Measurements from ENCODE around the gene TRMT10C.
A peak's percentile ranks its signal among the peaks of the same experiment; 100 is the strongest.
"Not testable (repeated sequence)": the region's sequence is repeated elsewhere in the genome, so short reads cannot be mapped to it uniquely, and the experiment has no call there.

The TRMT10C gene

DNA sequence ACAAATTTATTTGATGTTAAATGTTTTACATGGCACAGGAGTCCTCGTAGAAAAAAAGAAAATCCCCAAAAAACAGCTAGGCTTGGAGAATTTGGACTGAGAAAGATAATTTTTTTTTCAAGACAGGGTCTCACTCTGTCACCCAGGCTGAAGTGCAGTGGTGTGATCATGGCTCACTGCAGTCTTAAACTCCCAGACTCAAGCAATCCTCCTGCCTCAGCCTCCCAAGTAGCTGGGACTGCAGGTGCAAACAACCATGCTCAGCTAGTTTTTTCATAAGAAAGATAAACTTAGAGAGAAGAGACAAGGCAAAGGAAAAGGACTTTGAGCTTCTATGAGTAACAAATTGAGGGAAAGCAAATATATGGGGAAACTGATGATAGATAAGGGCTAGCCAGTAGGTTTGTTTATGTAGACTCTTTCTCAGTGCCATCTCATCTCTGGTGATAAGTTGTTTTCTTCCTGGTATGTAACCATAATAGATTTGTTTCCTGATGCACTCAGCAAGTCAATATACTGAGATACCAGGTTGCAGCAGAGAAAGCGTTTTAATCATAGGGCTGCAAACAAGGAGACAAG lies 13.1 kb upstream of the TRMT10C start:
- no peak for DNase-seq (ENCODE audit: low spot score)

DNA sequence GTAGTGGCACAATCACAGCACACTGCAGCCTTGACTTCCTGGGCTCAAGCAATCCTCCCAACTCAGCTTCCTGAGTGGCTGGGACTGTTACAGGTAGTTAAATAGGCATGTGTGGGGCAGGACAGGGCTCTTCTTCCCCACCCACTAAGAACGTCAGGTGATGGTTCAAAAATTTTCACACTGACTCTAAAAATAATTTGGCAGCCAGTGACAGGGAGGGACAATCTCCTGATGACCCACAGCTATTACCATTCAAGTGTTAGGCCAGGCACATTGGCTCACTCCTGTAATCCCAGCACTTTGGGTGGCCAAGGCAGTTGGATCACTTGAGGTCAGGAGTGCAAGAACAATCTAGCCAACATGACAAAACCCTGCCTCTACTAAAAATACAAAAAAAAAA lies 12.2 kb upstream of the TRMT10C start:
- DNase-seq (ENCODE audit: low spot score) = no peak

- not testable (repeated sequence) for DNase-seq (ENCODE audit: low spot score)
Observed at GRCh38 chr3:101551359-101552081, 10.1 kb upstream of the TRMT10C start.

DNA sequence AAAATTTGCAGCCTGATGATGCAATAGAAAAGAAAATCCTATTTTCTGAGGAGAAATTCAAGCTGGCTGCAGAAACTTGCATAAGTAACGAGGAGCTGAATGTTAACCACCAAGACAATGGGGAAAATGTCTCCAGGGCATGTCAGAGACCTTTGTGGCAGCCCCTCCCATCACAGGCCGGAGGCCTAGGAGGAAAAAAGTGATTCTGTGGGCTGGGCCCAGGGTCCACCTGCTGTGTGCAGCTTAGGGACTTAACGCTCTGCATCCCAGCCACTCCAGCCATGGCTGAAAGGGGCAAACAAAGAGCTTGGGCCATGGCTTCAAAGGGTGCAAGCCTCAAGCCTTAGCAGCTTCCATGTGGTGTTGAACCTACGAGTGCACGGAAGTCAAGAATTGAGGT lies 8.3 kb upstream of the TRMT10C start:
- not testable (repeated sequence) for DNase-seq (ENCODE audit: low spot score)

- DNase-seq (ENCODE audit: low spot score) = no peak
Observed at GRCh38 chr3:101556064-101556463, 5.6 kb upstream of the TRMT10C start.

DNA sequence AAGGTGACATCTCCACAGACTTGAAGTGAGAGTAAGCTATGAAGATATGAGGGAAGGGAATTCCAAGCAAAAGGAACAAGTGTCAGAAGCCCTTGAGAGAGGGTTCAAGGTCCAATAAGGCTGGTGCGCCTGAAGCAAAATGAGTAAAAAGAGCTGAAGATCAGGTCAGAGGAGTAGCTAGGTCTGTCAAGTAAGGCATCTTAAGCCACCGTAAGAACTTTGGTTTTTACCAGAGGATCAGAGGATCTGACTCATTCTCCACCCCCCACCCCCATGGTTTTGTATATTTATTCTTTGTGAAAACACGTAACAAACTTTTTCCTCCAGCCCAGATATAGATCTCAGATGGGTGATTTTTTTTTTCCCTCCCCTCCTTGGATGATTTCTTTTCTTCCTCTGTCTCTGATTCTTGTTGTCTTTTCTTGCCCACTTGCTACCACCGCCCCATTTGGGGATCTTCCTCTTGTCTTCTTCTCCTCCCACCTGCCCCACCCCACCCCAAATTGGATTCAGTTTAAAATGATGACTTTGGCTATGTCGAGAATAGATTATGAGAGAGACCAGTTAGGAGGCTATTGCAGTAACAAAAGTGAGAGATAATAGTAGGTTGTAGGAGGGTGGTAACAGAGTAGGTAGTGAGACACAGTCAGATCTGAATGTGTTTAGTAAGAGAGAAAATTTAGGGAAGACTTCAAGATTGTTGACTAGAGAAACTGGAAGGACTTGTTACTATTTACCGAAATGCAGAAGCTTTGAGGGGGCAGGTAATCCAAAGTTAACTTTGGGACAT lies 6.1 kb downstream of the TRMT10C start:
- DNase-seq (ENCODE audit: low spot score) = no peak

GRCh38 chr3:101571028-101571895 lies 9.6 kb downstream of the TRMT10C start:
- DNase-seq (ENCODE audit: low spot score) = no peak

DNA sequence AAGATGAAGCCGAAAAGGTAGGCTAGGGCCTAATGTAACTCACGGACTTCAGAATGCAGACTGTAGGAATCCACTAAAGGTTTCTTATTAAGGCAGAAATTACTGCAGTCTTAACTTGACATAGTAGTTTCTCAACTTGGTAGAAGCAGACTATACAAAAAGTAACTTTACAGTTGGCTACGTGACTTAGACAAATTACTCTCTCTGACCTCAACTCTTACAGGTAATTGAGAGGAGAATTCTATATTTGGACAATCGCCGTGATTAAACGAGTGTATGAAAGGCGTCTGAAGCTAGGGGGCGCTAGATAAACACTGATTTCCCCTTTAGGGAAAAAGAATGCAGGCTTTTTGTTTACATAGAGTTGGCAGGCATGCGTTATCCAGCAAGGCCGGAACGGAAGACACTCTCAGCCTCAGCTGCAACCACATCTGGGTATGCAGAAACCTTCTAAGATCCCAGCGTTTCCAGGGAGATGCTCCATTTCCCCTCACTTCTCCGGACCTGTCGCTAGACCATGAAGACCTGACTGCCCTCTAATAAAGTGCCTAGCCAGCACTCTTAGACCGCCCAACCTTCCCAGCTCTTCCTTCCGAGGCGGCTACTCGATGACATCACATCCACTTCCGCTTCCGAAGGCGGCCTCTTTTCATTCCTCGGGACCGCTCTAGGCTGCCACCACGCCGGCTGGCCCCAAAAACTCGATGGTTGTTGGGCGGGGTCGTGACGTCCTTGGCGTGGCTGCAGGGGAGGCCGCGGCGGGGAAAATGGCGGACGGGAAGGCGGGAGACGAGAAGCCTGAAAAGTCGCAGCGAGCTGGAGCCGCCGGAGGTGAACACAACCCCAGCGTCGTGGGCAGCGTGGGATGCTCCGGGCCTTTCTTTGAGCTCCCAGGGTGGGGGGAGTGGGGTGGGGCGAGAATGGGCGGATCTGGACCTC lies 12.1 kb downstream of the TRMT10C start, which contains the start of gene PCNP:
TSS of gene PCNP (plus strand) at position 732 of the 939 bp plus-strand sequence. CDS start at position 768, 36 bp downstream.
- peak; percentile 97 for DNase-seq (ENCODE audit: low spot score)

- DNase-seq (ENCODE audit: low spot score) = peak; percentile 45
Observed at GRCh38 chr3:101574388-101575112, 12.9 kb downstream of the TRMT10C start.

GRCh38 chr3:101577286-101577685 lies 15.6 kb downstream of the TRMT10C start:
- no peak for DNase-seq (ENCODE audit: low spot score)

DNA sequence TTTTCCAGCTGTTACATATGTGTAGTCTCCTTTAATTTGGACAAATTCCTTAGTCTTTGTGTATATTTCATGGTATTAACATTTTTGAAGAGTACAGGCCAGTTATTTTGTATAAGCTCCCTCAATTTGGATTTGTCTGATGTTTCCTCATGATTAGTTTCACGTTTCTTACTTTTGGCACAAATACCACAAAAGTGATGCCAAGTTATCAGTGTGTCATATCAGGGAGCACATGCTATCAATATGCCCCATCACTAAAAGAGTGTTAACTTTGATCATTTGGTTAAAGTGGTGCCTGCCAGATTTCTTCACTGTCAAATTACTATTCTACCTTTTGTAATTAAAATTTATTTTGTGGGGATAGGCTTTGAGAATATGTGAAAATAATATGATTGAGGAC lies 26.9 kb downstream of the TRMT10C start:
- DNase-seq (ENCODE audit: low spot score) = no peak

GRCh38 chr3:101591071-101591470 lies 29.4 kb downstream of the TRMT10C start:
- no peak for DNase-seq (ENCODE audit: low spot score)

- DNase-seq (ENCODE audit: low spot score) = no peak
Observed at GRCh38 chr3:101602731-101603130, 41.1 kb downstream of the TRMT10C start.

DNA sequence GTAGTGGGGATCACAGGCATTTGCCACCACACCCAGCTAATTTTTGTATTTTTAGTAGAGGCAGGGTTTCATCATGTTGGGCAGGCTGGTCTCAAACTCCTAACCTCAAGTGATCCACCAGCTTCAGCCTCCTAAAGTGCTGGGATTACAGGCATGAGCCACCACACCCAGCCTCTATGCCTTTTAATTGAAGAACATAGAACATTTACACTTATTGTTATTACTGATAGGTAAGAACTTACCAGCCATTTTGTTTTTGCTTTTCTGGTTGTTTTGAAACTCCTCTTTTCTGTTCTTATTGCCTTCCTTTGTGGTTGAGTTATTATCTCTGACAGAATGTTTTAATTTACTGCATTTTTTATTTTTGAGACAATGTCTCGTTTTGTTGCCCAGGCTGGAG lies 41.5 kb downstream of the TRMT10C start:
- DNase-seq (ENCODE audit: low spot score) = no peak

DNA sequence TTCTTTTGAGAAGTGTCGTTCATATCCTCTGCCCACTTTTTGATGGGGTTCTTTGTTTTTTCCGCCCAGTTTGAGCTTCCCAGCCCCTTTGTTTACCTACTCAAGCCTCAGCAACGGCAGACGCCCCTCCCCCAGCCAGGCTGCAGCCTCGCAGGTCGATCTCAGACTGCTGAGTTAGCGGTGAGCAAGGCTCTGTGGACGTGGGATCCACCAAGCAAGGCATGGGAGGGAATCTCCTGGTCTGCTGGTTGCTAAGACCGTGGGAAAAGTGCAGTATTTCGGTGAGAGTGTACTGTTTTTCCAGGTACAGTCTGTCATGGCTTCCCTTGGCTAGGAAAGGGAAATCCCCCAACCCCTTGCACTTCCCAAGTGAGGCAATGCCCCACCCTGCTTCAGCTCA lies 43.7 kb downstream of the TRMT10C start:
- DNase-seq (ENCODE audit: low spot score) = not testable (repeated sequence)

DNA sequence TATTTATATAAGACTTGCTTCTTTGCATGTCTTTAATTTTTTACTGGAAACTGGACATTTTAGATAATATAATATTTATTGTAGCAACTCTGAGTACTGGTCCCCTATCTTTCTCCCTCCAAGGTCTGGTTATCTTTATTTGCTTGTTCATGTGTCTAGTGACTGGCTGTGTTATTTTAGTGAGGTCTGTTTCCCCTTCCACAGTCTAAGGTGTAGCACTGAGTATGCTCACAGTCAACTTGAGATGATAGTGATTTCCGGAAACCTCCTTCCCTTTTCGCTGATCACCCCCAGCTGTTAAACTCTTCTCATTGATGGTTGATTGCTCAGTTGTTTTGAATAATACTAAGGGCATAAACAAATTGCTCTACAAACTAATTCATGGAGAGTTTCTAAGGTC lies 49.4 kb downstream of the TRMT10C start:
- DNase-seq (ENCODE audit: low spot score) = no peak

GRCh38 chr3:101613014-101613413 lies 51.3 kb downstream of the TRMT10C start:
- DNase-seq (ENCODE audit: low spot score) = not testable (repeated sequence)

- DNase-seq (ENCODE audit: low spot score) = no peak
Observed at GRCh38 chr3:101615525-101615924, 53.9 kb downstream of the TRMT10C start.
